HG03064 (cell line): ENCODE data around the gene ARL10.

ENCODE experiments used
- ATAC-seq: cut with Tn5 transposase; IDR thresholded peaks from one replicate; pipeline ENCODE4 v1.9.1; 2021; ENCODE audit warnings: low read depth; ENCODE audit not compliant: unreplicated experiment

ARL10 gene

DNA sequence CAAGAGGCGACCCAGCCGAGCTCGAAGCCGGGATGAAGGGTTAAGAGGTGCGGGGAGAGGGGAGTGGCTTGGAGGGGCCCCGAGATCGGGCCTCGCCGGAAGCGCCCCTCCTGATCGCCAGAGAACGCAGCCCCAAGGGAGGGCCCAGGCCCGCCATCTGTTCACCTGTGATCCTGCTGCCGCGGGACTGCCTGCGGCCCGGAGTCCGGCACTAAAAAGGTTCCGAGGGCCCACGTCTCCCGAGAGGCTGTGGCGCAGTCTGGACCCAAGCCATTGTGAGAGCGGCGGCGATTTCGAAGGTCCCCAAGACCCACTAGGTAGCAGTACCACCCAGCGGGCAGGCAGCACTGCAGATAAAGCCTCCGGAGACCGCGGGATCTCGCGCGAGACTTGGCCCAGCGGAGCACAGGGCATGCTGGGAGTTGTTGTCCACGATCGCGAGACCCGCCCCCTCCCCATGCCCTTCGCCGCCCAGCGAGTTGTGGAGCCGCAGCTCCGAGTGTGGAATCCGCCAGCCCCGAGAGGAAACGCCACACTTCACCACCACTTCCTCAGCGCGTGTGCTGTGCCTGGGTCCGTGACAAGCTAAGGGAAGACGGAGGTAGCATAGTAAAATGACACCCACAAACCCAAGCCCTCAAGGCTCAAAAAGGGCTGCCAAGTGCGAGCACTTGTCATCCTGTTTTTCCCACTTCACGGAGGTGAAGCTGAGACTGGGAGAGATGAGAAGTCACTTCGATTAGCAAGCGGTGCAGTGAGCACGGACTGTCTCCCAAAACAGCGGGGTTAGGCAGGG is 3.7 kb upstream of the ARL10 start, which contains the start of gene KIAA1191:
KIAA1191 (minus strand) TSS at position 328 of the 796 bp plus-strand sequence. CDS start 2,256 bp downstream, outside the sequence.
- peak; percentile 88 for ATAC-seq

- peak; percentile 20 for ATAC-seq
These were observed 3.1 kb upstream of the ARL10 start for GRCh38 chr5:176362233-176362490.

- no peak for ATAC-seq
These were observed 429 bp upstream of the ARL10 start for GRCh38 chr5:176364765-176365350.

DNA sequence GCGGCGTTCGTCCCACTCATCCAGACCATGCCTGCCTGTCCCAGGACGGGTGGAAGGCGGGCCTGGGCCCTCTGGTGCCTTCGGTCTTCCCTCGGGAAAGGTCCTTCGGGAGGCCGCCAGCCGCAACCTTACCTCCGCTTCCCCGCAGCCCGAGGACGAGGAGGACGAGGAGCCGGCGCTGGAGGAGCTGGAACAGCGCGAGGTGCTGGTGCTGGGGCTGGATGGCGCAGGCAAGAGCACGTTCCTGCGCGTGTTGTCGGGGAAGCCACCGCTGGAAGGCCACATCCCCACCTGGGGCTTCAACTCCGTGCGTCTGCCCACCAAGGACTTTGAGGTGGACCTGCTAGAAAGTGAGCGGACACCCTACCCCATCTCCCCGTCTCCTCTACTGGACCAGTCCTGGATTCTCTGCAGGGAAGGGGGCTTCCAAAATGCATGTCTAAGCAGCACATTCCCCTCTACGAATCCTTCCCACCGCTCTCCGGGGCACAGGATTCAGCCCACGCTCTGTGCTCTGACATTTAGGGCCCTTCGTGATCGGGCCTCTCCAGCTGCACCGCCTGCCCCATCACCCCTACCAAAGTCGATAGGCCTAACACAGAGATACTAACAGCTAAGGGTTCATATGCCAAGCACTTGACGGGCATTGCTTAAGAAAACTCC is 1.1 kb downstream of the ARL10 start:
- no peak for ATAC-seq

GRCh38 chr5:176368726-176369125 is 3.4 kb downstream of the ARL10 start:
- ATAC-seq: no peak

DNA sequence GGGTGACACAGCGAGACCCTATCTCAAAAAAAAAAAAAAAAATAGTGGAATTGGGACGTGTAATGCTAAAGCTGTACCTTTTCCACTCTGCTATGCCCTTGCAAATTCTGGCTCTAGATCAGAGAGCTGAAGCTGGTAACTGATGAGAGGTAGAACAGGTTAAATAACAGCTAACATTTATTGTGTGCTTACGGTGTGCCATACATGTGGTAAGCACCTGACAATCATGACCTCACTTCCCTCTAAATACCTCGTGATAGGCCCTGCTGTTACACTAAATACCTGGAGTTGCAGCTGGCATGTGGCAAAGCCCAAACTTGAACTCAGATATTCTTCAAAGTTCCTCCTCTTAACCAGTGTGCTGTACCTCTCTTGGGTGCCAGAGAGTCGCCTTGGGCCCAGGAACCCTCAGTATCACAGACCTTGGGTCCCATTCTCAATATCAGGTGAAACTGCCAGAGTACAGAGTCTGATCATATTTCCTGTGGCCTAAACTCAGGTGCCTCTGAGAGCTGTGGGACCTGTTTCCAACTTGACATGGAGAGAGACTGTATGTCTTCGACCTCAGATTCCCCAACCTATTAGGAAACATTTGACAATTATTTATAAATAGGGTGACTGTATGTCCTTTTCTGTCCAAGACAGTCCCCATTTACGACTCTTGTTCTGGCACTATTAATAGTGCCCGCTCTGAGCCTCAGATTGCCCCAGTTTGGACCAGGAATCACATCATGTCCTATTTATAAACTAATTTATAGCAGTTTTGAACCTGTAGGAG is 4.8 kb downstream of the ARL10 start:
- ATAC-seq: no peak

DNA sequence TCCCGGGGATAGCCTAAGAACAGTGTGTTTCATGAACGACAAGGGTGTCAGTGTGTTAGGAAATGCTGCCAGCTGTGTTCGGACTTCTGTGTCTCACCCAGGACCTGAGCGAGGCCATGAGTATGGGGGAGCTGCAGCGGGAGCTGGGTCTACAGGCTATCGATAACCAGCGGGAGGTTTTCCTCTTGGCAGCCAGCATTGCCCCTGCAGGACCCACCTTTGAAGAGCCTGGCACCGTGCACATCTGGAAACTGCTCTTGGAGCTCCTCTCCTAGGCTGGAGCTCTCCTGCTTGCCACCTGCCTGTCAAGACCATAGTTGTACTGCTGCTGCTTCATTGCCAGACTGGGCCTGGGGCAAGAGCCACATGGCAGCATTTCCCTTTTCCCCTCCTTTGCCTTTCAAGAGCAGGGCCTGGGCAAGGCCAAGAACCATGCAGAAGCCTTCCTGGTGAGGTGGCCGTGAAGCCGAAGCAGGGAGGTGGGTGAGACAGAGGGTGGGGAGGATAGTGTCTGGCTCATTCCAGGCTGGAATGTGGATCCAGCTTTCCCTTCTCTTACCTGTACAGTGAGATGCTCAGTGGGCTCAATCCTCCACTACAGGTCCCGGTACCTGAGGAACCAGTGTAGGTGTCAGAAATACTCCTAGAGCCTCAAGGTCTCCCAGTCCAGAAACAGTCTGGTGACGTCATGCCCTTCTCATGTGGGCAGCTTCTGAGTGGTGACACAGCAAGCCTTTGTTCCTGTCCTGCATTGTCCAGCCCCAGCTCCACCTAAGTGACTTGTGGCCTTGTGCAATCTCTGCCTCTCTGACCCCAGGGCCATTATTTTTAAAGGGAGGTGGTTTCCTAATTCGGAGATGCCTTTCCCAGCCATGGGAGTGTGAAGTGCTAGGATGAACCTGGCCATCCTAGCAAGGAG is 6.6 kb downstream of the ARL10 start:
- ATAC-seq: no peak

DNA sequence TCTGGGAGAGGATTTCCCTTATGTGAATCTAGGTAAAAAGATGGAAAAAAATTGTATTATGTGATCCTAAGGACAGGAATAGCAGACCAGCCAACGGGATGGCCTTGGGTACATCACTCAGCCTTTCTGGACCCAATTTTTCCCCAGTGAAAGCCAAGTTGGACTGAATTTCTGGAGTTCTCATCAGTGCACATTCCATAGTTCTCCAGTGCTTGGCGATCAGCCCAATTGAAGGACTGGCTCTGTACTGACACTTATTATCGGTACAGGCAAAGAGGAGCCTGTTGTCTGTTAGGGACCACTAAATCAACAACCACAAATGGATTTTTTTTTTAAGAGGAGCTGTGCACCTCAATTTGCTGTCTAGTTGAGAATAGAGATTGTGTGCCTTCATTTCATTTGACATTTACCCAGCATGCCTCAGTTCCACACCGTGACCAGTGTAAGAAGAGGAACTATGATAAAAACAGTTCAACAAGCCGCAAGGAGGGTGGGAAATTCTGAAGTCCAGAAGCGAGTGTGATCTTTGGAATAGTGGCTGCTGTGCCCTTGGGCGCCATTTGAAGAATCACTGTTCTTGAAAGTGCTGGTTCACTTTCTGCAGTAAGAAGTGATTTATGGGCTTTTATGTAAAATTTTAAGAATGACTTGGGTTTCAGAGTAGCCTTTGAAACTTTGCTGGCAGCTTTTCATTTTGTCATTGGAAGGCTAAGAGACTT is 8.0 kb downstream of the ARL10 start:
- ATAC-seq: no peak

DNA sequence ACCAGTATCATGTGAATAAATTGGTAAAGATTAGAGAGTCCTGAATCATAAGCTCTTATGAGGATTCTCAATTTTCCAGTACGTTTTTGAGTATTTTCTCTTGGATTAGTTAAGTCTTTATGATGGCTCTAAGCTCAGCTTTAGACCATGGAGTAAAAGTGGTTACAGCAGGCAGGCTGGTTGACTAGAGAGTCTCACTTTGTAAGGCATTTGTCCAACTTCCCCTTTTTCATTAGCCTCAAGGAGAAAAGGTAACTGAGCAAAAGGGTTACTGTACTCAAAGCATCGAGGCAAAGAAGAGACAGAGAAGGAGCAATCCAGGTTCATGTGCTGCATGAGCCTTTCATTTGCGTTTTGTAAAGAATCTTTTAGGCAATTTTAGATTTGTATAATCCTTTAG is 14.6 kb downstream of the ARL10 start:
- ATAC-seq: no peak

DNA sequence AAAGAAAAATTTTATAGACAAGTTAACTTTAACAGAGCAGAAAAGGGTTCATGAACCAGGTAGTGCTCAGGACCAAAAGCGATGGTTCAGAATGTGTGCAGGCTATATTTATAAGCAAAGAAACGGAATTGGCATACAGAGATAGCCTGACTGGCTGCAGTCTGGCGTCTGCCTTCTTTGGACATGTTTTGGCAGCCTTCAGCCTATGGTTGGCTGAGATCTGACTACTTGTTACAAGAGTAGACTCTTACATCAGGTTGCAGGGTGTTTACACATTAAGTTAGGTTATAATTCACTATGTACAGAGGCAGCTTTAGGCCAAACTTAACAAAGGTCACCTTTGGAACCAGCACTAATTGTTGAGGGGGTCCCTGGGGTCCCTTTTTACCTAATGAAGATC is 16.1 kb downstream of the ARL10 start:
- no peak for ATAC-seq

DNA sequence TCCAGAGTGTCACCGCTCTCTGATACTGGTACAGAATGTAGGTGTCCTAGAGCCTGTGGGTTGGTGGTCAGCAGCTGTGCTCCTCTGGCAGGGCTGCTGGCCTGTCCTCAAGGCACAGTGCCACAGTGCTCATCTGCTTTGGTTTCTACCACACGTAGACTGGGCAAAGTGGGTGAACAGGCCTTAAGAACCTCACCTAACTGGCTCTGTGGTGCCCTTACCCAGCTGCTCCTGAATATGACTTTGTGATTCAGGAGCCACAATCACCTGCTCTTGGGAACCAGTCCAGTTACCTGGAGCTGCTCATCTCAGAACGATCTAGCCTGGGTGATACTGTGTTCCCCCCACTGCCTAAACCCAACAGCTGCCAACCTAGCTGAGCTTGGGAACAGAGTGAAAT is 16.7 kb downstream of the ARL10 start:
- ATAC-seq: no peak

DNA sequence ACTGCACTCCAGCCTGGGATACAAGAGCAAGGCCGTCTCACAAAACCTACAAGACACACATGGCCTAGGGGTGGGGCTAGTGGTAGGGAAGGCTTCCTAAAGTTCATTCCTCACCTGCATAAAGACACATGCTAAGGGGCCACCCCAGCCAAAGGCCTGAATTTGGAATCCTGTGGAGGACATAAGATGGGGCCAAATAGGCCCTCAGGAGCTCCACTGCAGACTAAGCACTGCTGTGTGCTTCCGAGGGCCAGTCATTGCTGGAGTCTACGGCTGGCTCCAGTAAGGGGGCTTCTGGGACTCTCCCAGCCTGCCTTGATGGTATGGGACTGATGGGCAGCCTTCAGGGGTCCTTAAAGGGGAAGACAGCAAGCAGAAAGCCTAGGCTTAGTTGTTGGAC is 17.4 kb downstream of the ARL10 start:
- ATAC-seq: no peak

- ATAC-seq: no peak
These were observed 18.1 kb downstream of the ARL10 start for GRCh38 chr5:176383248-176383905.

DNA sequence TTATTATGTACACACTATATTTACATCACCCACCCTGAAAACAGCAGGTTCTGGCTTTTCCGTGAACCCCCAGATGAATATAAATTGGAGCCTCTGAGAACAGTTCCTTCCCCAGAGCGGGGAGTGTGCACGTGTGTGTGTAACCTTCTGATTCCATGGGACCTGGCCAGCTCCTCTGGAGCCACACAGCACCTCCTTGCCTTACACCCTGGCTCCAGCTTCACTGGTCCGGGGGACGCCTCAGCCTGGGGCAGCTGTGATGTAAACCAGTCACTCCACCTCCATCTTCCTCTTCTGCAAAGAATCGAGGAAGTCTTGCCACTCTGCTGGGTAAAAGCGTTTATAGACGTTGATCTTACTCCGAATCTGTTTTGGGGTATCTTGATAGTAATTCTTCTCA is 18.7 kb downstream of the ARL10 start:
- ATAC-seq: no peak

DNA sequence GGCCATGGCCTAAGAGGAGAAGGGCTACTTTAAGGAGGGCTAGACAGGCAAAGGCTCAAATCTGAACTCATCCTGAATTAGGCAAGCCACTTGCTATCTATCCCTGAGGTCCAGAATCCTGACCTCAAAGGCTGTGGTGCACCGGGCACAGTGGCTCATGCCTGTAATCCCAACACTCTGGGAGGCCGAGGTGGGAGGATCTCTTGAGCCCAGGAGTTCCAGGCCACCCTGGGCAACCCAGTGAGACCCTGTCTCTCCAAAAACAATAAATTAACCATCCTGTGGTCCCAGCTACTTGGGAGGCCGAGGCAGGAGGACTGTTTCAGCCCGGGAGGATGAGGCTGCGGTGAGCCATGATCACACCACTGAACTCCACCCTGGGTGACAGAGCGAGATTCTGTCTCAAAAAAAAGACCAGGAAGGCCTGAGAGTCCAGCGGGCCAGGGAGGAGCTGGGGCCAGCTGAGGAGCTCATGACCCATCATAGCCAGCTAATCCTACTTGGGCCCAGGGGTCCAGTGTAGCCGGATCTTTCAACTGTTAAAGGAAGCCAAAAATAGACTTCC is 19.2 kb downstream of the ARL10 start:
- no peak for ATAC-seq

DNA sequence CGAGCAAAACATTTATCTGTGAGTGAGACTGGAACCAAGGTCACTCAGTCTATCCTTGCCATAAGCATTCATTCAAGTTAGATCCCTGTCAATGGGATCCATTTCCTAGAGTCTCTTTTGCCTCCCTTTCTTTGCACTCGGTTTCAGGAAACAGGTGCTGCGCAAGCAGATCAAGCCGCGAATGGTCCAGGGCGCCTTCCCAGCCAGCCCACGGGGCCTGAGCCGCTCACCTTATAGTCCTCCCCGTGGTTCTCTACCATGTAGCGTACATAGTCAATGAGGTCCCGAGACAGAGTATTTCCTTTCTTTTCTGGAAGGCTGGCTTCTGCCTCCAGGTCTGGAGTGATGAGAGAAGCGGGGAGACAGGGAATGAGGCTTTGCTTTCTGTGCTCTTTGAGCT is 19.7 kb downstream of the ARL10 start:
- no peak for ATAC-seq

DNA sequence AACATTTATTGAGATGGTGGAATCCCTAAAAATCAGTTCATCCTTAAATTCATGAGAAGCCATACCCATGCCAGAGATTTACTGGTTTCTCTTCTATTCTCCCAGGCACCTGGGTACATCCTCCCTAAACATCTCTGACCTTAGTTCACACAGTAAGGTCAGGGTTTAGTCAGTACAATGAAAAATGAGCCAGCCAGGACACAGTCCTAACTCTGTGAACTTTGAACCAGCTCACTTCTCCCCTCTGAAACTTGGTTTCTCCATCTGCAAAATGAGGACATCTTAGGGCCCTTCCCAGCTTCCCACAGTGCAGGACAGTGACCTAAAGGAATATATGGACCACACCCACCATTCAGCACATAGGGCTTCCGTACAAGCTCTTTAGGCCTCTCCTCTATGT is 21.2 kb downstream of the ARL10 start:
- no peak for ATAC-seq

- ATAC-seq: no peak
These were observed 22.2 kb downstream of the ARL10 start for GRCh38 chr5:176387384-176387925.
